Measurements from ENCODE around the gene GARIN1A.
"Not testable (repeated sequence)": the region's sequence is repeated elsewhere in the genome, so short reads cannot be mapped to it uniquely, and the experiment has no call there.

GARIN1A gene

GRCh38 chr7:128683270-128683669 lies 11.2 kb downstream of the GARIN1A start:
- DNase-seq (ENCODE audit: low read depth in 2 of 2) = not testable (repeated sequence)

- DNase-seq (ENCODE audit: low read depth in 2 of 2) = not testable (repeated sequence)
Measured at GRCh38 chr7:128683738-128684137, 11.6 kb downstream of the GARIN1A start.

DNA sequence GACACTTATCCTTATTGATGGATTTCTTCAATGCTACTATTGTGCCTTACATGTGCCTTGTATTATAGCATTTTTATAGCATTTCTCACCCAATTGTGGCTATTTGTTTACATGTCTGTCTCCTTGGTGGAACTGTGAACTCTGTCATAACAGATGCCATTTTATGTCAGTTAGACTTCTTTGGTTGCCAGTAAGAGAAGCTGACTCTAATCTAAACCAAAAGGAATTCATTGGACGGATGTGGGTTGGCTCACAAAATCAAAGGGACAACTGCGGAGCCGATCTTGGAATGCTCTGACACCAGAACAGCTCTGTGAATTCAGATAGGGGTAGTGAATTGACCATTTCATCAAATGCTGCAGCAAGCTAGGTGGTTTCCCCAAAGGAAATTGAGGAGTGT lies 15.0 kb downstream of the GARIN1A start:
- no peak for DNase-seq (ENCODE audit: low read depth in 2 of 2)

DNA sequence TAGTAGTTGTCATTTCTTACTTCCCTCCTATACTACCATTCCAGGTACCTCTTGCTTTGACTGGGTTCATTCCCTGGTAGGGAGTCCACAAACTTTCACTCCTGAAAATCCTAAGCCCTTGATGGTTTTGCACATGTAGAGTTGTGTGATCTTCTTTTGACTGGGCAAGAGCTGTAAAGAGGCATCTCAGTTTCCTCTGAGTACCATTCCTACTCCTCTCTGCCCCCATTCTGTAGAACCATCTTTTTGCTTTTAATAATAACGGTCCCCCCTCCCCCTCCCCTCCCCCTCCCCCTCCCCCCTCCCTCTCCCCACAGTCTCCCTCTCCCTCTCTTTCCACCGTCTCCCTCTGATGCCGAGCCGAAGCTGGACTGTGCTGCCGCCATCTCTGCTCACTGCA lies 16.4 kb downstream of the GARIN1A start:
- no peak for DNase-seq (ENCODE audit: low read depth in 2 of 2)

DNA sequence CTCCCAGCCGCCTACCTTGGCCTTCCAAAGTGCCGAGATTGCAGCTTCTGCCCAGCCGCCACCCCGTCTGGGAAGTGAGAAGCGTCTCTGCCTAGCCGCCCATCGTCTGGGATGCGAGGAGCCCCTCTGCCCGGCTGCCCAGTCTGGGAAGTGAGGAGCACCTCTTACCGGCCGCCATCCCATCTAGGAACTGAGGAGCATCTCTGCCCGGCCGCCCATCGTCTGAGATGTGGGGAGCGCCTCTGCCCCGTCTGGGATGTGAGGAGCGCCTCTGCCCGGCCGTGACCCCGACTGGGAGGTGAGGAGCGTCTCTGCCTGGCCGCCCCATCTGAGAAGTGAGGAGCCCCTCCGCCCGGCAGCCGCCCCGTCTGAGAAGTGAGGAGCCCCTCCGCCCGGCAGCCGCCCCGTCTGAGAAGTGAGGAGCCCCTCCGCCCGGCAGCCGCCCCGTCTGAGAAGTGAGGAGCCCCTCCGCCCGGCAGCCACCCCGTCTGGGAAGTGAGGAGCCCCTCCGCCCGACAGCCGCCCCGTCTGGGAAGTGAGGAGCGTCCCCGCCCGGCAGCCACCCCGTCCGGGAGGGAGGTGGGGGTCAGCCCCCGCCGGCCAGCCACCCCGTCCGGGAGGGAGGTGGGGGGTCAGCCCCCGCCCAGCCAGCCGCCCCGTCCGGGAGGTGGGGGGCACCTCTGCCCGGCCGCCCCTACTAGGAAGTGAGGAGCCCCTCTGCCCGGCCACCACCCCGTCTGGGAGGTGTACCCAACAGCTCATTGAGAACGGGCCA lies 17.3 kb downstream of the GARIN1A start:
- not testable (repeated sequence) for DNase-seq (ENCODE audit: low read depth in 2 of 2)

DNA sequence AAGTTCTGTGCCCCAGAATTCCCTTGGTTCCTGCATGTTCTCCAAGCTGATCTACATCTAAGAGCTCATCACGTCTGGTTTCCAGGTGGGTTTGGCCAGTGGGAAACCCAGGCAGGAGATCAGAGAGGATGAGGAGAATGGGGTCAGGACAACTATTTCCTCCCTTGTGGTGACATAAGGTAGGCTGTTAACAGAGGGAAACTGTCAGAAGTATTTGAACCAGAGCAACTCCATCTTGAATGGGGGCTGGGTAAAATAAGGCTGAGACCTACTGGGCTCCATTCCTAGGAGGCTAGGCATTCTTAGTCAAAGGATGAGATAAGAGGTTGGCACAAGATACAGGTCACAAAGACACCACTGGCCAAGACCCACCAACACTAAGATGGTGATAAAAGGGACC lies 19.1 kb downstream of the GARIN1A start:
- DNase-seq (ENCODE audit: low read depth in 2 of 2) = no peak

- DNase-seq (ENCODE audit: low read depth in 2 of 2) = no peak
Measured at GRCh38 chr7:128692623-128693270, 20.7 kb downstream of the GARIN1A start.

GRCh38 chr7:128693373-128694015 lies 21.4 kb downstream of the GARIN1A start:
- no peak for DNase-seq (ENCODE audit: low read depth in 2 of 2)

DNA sequence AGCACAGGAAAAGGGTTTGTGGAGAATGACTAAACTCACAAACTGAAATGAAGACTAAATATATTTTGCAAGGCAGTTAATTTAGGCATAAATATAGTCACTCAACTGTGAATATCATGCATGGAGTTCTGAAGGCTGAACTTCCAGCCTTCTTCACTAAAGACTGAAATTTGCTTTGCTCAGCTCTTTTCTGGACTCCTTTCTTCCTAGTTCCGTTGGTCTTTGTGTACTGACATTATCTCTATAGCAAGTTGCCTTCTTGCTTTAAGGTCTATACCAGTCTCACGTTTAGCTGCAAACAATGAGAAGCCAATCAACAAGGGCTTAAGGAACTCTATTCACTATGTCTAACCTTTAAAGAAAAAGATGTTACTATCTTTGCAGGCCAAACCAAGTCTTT lies 22.6 kb downstream of the GARIN1A start:
- no peak for DNase-seq (ENCODE audit: low read depth in 2 of 2)

DNA sequence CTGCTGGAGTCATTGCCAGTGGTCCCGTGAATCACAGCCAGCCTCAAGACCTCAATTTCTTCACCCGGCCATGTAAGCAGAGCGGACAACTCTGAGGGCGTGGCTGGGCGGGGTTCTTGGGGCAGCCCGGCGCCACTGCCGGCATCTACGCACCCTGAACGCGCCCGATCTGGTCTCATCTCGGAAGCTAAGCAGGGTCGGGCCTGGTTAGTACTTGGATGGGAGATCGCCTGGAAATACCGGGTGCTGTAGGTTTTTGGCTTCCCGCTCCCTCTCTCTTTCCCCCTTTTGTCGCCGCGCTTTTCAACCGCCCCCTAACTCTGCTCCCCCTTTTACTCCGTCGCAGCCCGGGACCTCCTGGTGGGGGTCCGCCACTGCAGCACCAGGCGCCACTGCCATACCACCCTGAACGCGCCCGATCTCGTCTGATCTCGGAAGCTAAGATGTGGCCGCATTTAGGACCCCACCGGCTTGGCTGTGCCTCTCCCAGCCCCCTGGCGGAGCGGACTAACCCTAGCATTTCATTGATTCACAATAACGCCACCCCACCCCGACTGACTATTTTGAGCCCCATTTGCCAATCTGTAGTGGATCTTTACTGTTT lies 25.3 kb downstream of the GARIN1A start:
- DNase-seq (ENCODE audit: low read depth in 2 of 2) = peak; percentile 10 to 49

DNA sequence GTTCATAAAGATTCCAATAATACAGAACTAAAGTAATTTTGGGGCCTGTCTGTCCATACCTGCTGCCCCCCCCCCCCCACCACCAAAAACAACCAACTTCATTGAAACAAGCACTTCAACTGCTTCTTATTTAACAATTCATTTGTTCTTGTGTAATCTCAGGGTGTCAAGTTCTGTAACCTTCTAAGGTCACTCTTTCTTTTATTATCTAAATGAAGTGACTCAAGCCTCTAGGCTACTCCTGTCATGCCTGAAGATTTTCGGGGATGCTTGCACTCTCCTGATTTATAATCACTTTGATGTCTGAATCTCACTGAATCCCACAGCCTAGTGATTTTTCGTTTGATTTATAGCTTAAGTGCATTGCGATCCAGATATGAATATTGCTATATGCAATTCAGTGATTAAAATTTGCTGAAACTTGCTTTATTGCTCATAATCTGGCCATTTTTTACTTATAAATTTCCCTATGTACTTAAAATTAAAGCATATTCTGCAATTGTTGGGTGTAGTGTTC lies 27.2 kb downstream of the GARIN1A start:
- DNase-seq (ENCODE audit: low read depth in 2 of 2) = no peak

DNA sequence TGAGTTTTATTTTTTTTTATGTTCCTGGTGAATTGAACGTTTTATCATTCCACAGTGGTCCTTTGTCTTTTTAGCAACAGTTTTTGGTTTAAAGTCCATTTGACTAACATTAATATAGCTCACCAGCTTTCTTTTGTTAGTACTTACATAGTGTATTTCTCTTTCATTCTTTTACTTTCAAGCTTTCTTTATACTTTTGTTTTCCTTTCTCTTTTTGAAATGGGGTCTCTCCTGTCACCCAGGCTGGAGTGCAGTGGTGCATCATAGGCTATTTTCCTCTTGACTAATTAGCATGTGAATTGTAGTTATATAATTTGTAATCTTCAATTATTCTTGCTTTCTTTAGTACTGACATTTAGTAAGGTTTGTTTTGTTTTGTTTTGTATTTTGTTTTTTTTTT lies 27.8 kb downstream of the GARIN1A start:
- DNase-seq (ENCODE audit: low read depth in 2 of 2) = no peak

DNA sequence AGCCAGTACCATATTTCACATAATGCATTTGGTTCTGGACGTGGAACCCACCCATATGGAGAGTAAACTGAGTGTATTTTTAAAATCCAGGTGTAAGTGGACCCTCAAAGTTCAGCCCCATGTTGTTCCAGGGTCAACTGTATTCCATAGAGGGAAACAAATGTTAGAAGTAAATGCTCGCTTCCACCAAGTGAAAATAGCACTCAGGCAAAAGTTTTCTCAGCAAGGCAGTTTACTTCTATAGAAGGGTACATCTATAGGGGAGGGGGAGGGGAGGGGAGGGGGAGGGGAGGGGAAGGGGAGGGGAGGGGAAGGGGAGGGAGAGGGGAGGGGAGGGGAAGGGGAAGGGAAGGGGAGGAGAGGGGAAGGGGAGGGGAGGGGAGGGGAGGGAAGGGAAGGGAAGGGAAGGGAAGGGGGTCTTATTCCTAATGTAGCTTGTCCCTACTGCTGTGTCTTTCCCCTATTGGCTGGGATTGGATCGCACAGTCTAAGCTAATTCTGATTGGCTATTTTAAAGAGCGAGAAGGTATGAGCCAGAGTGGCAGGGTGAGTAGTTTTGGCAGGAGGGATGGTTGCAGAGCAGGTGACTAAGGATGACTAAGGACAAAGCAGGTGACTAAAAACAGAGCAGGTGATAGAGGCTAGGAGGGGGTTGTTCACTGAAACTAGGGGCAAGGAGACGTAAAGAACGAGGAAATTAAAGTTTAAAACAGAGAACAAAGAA lies 29.1 kb downstream of the GARIN1A start:
- DNase-seq (ENCODE audit: low read depth in 2 of 2) = no peak

GRCh38 chr7:128703609-128704241 lies 31.6 kb downstream of the GARIN1A start:
- DNase-seq (ENCODE audit: low read depth in 2 of 2) = no peak

GRCh38 chr7:128705891-128706333 lies 33.8 kb downstream of the GARIN1A start:
- DNase-seq (ENCODE audit: low read depth in 2 of 2) = no peak

DNA sequence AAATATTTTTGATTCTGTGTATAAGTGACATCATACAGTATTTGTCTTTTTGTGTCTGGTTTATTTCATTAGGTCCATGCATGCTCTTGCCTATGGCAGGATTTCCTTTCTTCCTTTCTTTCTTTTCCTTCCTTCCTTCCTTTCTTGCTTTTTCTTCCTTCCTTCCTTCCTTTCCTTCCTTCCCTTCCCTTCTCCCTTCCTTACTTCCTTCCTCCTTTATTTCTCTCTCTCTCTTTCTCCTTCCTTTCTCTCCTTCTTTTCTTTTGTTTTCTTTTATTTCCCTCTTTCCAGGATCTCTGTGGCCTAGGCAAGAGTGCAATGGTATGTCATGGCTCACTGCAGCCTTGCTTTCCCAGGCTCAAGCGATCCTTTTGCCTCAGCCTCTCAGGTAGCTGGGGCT lies 35.7 kb downstream of the GARIN1A start:
- no peak for DNase-seq (ENCODE audit: low read depth in 2 of 2)

DNA sequence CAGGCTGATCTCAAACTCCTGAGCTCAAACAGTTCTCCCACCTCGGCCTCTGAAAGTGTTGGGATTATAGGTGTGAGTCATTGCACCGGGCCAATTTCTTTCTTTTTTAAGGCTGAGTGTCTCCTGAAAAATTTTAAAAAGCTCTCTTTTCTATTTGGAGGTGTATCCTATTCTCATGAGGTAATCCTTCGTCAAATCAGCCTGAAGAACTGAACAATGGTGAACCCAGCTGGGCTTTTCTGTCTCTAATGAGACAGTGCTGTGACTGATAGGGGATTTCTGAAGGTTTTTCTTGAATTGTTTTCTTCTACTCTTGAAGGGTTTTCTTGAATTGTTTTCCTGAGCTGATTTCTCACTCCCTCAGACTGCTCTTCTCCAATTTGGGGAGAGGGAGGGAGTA lies 36.1 kb downstream of the GARIN1A start:
- DNase-seq (ENCODE audit: low read depth in 2 of 2) = no peak

GRCh38 chr7:128708824-128709223 lies 36.7 kb downstream of the GARIN1A start:
- no peak for DNase-seq (ENCODE audit: low read depth in 2 of 2)

- no peak for DNase-seq (ENCODE audit: low read depth in 2 of 2)
Measured at GRCh38 chr7:128710481-128710880, 38.4 kb downstream of the GARIN1A start.

- no peak for DNase-seq (ENCODE audit: low read depth in 2 of 2)
Measured at GRCh38 chr7:128713794-128714193, 41.7 kb downstream of the GARIN1A start.
